Central memory CD8-positive, alpha-beta T cell (primary cell): ENCODE measurements around the gene KCNQ1.

Experiments
- ATAC-seq: fragments of 150-1000 bp; cut with Tn5 transposase; replicated peaks from 2 replicates; pipeline ENCODE4 v1.10.0; 2022; ENCODE audit warnings: mild to moderate bottlenecking, moderate FRiP score, moderate number of reproducible peaks; ENCODE audit not compliant: poor library complexity, severe bottlenecking; ENCODE audit errors: extremely low read depth
- DNase-seq, 2 donors: peaks; one replicate each; pipeline ENCODE4 v3.0.0; 2021; ENCODE audit warnings: low spot score in 2 of 2
- H3K27ac Mint-ChIP-seq: one replicate; pipeline ENCODE4 v1.8.0; 2022; ENCODE audit warnings: low read depth, mild to moderate bottlenecking, moderate library complexity, mixed read lengths
- H3K27me3 Mint-ChIP-seq: one replicate; pipeline ENCODE4 v1.8.0; 2022; ENCODE audit warnings: mixed read lengths
- H3K36me3 Mint-ChIP-seq: one replicate; pipeline ENCODE4 v1.8.0; 2022; ENCODE audit warnings: mild to moderate bottlenecking, moderate library complexity, mixed read lengths; ENCODE audit not compliant: insufficient read depth
- H3K4me1 Mint-ChIP-seq: one replicate; pipeline ENCODE4 v1.8.0; 2022; ENCODE audit warnings: mixed read lengths
- H3K4me3 Mint-ChIP-seq: one replicate; pipeline ENCODE4 v1.8.0; 2022; ENCODE audit warnings: mild to moderate bottlenecking, moderate library complexity, mixed read lengths
- H3K9me3 Mint-ChIP-seq: one replicate; pipeline ENCODE4 v1.8.0; 2022; ENCODE audit warnings: mixed read lengths

Gene KCNQ1

GRCh38 chr11:2888266-2888968, 443.6 kb downstream of the KCNQ1 start:
- peak overlapping the region; percentile 38 for H3K4me3 Mint-ChIP-seq
- H3K36me3 Mint-ChIP-seq = peaks cover 9% of the 10 kb centered on the region
- H3K27me3 Mint-ChIP-seq = no peaks in the 10 kb centered on the region
- ATAC-seq = no peak
- H3K27ac Mint-ChIP-seq = no peak overlapping the region
- peaks cover 26% of the 10 kb centered on the region for H3K4me1 Mint-ChIP-seq
- DNase-seq = peak; percentile 67 to 83
- no peaks in the 10 kb centered on the region for H3K9me3 Mint-ChIP-seq

GRCh38 chr11:2889362-2890273, 444.8 kb downstream of the KCNQ1 start:
- Mint-ChIP-seq H3K27ac (no peak overlapping the region), H3K9me3 (no peaks in the 10 kb centered on the region)

DNA sequence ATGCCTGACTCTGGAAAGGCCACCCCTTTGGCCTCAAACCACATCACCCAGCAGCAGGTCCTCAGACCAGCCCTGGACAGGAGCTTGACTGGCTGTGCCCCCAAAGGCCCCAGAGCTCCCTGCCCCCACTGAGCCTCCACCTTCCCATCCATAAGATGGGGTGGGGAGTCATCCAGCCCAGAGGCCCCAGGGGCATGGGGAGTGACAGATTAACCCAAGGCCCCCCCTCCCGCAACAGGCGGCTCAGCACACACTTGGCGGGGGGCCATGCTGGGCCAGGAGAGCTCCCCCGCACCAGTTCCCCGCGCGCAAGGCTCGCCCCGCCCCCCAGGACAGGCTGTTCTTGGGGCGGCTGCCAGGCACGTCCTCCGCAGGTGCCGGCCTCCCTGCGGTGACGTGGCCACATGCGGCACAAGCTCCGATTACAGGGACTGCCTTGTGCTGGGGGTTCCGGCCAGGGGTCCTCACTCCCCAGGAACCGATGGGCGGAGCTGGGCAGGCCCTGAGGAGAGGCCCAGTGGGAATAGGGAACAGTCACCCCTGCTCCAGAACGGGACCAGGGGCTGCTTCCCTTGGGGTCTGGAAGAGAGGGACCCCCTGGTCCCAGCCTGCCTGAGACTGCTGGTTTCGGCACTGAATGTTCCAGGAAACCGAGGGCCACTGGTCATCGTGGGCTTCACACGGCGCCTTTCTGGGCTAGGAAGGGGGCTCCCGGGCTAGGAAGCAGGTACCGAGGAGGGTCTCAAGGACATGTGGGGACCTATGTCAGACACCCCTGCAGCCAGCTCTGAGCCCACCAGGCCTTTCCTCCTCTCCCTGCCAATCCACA, 445.9 kb downstream of the KCNQ1 start:
- H3K27me3 Mint-ChIP-seq = no peaks in the 10 kb centered on the region
- no peak overlapping the region for H3K27ac Mint-ChIP-seq
- ATAC-seq = no peak
- H3K4me1 Mint-ChIP-seq = peaks cover 26% of the 10 kb centered on the region
- no peak overlapping the region for H3K4me3 Mint-ChIP-seq
- H3K36me3 Mint-ChIP-seq = peaks cover 7% of the 10 kb centered on the region
- DNase-seq = no peak
- H3K9me3 Mint-ChIP-seq = no peaks in the 10 kb centered on the region

More at GRCh38 chr11:2889362-2890273, 444.8 kb downstream of the KCNQ1 start:
- Mint-ChIP-seq H3K27me3 (no peaks in the 10 kb centered on the region), H3K36me3 (peaks cover 9% of the 10 kb centered on the region), H3K4me3 (no peak overlapping the region), H3K4me1 (peaks cover 26% of the 10 kb centered on the region)
- DNase-seq = no peak
- ATAC-seq = no peak

GRCh38 chr11:2891326-2892214, 446.8 kb downstream of the KCNQ1 start:
- Mint-ChIP-seq H3K4me3 (peak overlapping the region; percentile 71), H3K4me1 (peaks cover 24% of the 10 kb centered on the region), H3K36me3 (peaks cover 7% of the 10 kb centered on the region), H3K9me3 (no peaks in the 10 kb centered on the region), H3K27me3 (no peaks in the 10 kb centered on the region), H3K27ac (peak overlapping the region; percentile 59)
- no peak for ATAC-seq
- DNase-seq = no peak

DNA sequence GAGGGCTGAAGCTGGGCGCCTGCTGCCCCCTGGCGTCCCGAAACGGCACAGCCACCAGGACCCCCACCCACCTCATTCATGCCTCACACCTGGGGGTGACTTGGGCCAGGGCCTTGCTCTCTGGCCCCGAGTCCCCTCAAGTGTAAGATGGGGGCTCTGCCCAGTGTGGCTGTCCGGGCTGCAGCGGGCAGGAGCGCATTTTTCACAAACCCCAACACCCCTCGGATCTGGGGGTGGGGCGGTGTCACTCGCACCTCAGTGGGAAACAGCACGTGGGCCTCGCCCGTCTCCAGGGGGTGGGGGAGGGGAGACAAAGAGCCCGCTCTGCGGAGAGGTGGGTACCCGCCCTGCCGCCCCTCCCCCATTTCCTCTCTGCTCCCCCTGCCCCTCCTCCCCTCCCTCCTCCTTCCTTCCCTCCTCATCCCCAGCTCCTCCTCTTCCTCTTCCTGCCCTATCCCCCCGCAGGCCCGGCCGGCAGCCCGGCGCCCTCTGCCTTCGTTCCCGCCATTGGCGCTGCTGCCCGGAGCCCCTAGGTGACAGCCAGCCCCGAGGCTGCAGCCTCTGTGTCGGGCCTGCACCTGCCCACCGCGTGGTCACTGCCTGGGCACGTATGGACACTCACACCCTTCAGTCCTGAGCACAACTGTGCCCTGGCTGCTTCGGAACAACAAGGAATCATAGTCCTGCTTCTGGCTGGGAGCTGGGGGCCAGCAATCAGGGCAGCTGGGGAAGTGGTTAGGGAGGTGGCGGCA, 447.6 kb downstream of the KCNQ1 start:
- Mint-ChIP-seq H3K27me3 (no peaks in the 10 kb centered on the region), H3K4me1 (peaks cover 20% of the 10 kb centered on the region), H3K27ac (peak overlapping the region; percentile 59), H3K36me3 (peaks cover 4% of the 10 kb centered on the region), H3K4me3 (peak overlapping the region; percentile 71), H3K9me3 (no peaks in the 10 kb centered on the region)
- DNase-seq = peak in 1 of 2 donors; percentile 46
- ATAC-seq = peak; percentile 44

GRCh38 chr11:2892967-2893528, 448.2 kb downstream of the KCNQ1 start:
- peaks cover 6% of the 10 kb centered on the region for H3K36me3 Mint-ChIP-seq
- DNase-seq = peak in 1 of 2 donors; percentile 43
- H3K27me3 Mint-ChIP-seq = no peaks in the 10 kb centered on the region

GRCh38 chr11:2893935-2894334, 449.1 kb downstream of the KCNQ1 start:
- ATAC-seq = no peak
- Mint-ChIP-seq H3K27me3 (no peaks in the 10 kb centered on the region), H3K9me3 (no peaks in the 10 kb centered on the region), H3K36me3 (peaks cover 7% of the 10 kb centered on the region), H3K4me3 (peak overlapping the region; percentile 16), H3K4me1 (peaks cover 29% of the 10 kb centered on the region), H3K27ac (peak overlapping the region; percentile 48)
- no peak for DNase-seq

More at GRCh38 chr11:2892967-2893528, 448.2 kb downstream of the KCNQ1 start:
- H3K4me1 Mint-ChIP-seq = peaks cover 25% of the 10 kb centered on the region
- H3K4me3 Mint-ChIP-seq = peak overlapping the region; percentile 71
- peak overlapping the region; percentile 23 for H3K27ac Mint-ChIP-seq
- ATAC-seq = peak; percentile 75
- H3K9me3 Mint-ChIP-seq = no peaks in the 10 kb centered on the region

DNA sequence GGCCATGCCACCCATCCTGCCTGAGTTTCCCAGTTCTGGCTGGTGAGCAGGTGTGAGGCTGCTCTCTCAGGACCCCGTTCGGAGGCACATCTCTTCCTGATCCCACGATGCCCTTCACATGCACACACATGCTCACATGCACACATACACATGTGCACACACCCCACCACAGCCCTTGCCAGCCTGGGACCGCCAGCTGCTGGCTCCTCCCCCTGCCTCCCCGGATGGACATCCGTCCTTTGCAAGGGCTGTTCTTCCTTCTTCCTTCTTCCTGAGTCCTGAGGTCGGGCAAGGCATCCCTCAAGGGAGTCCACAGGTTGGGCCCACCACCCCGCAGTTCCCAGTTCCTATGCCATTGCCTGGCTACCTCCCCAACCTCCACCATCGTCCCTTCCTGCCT, 451.2 kb downstream of the KCNQ1 start:
- ATAC-seq (no peak), DNase-seq (no peak)
- Mint-ChIP-seq H3K4me1 (peaks cover 46% of the 10 kb centered on the region), H3K27ac (peak overlapping the region; percentile 76), H3K36me3 (peaks cover 7% of the 10 kb centered on the region), H3K27me3 (no peaks in the 10 kb centered on the region), H3K9me3 (no peaks in the 10 kb centered on the region), H3K4me3 (no peak overlapping the region)

DNA sequence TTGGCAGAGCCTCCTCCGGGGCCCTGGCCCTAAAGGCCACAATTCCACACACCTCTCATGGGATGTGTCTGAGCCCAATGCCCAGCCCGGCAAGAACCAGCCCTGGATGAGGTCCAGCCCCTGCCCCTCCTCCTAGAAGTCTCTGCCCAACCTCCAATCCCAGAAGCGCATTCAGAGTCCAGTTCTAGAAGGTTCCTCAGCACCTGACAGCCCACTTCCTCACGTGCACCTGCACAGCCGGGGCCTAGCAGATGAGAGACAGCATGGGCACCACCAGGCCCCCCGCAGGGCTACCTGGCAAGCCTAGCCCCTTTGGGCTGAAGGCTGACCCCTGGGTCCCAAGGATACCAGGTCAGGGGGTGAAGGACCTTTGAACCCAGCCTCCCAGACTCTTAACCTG, 452.2 kb downstream of the KCNQ1 start:
- ATAC-seq (no peak), DNase-seq (no peak)
- Mint-ChIP-seq H3K36me3 (peaks cover 4% of the 10 kb centered on the region), H3K4me1 (peaks cover 45% of the 10 kb centered on the region), H3K27ac (peak overlapping the region; percentile 44), H3K9me3 (no peaks in the 10 kb centered on the region), H3K27me3 (no peaks in the 10 kb centered on the region), H3K4me3 (no peak overlapping the region)

DNA sequence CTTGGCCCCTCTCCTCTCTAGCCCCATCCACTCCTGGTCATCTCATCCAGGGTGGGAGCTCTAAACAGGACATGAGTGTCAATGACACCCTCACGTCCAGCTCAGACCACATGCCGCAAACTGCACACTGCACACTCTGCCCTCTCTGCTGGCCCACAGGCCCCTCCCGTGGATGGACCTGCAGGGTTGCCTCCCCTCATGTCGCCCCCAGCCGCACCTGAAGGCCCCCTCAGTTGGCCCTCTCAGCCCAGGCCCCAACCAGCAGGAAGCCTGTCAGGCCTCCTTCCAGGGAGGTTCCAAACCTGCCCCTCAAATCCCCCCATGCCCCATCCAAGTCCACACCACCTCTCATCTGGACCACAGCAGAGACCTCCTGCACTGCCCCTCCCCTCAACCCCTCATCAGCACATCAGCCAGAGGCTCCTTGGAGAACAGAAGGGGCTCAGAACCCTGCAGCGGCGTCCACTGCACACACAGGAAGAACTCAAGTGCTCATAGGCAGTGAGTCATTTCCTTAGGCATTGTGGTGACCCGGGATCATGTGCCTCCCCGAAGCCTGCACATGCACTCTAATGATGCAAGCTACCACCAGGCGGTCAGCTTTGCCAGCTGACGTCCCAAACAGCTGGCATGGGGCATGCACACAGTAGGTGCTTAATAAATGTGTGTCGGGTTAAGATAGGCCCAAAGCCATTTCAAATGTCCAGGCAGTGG, 453.7 kb downstream of the KCNQ1 start:
- peaks cover 3% of the 10 kb centered on the region for H3K36me3 Mint-ChIP-seq
- H3K27me3 Mint-ChIP-seq = no peaks in the 10 kb centered on the region
- H3K4me3 Mint-ChIP-seq = peak overlapping the region; percentile 82
- peak overlapping the region; percentile 94 for H3K27ac Mint-ChIP-seq
- H3K4me1 Mint-ChIP-seq = peaks cover 38% of the 10 kb centered on the region
- DNase-seq = peak in 1 of 2 donors; percentile 42
- no peaks in the 10 kb centered on the region for H3K9me3 Mint-ChIP-seq
- peak; percentile 77 for ATAC-seq
